NB4 (cell line): ENCODE data around the gene GRAMD2A.

ENCODE experiments used
- MYC ChIP-seq: IDR thresholded peaks from 2 replicates; pipeline ENCODE4 v1.6.1; 2011; ENCODE audit warnings: low read depth, low read length
- POLR2A ChIP-seq: IDR thresholded peaks from 2 replicates; pipeline ENCODE4 v1.6.1; 2011; ENCODE audit warnings: mild to moderate bottlenecking; ENCODE audit not compliant: insufficient read length; ENCODE audit errors: extremely low read depth
- TF ChIP-seq, protein P1 (sequence below): IDR thresholded peaks from one replicate; pipeline ENCODE4 v1.5.1; 2012; ENCODE audit warnings: low read depth, low read length
- TF ChIP-seq, protein P2 (sequence below): IDR thresholded peaks from 2 replicates; pipeline ENCODE4 v1.6.1; 2011; ENCODE audit warnings: low read depth, low read length

DNA sequence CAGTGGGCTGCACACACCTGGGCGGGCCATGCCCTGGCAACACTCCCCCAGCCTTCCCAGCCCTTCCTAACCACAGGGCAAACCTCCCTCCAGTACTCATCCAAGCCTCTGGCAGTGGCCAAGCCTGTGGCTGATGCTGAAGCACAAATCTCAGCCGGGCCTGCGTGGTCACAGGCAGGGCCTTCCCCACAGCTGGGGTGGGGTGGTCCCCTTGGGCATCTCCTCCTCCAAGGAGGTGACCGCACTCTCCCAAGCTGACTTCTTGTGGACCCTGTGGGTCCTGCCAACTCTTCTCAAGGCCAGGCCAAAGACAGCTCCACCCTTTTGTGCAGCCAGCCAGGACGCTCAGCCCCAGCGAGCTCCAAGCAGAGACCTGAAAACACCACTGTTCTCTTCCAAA lies 21.4 kb downstream of the GRAMD2A start:
- TF ChIP-seq, protein P1, sequence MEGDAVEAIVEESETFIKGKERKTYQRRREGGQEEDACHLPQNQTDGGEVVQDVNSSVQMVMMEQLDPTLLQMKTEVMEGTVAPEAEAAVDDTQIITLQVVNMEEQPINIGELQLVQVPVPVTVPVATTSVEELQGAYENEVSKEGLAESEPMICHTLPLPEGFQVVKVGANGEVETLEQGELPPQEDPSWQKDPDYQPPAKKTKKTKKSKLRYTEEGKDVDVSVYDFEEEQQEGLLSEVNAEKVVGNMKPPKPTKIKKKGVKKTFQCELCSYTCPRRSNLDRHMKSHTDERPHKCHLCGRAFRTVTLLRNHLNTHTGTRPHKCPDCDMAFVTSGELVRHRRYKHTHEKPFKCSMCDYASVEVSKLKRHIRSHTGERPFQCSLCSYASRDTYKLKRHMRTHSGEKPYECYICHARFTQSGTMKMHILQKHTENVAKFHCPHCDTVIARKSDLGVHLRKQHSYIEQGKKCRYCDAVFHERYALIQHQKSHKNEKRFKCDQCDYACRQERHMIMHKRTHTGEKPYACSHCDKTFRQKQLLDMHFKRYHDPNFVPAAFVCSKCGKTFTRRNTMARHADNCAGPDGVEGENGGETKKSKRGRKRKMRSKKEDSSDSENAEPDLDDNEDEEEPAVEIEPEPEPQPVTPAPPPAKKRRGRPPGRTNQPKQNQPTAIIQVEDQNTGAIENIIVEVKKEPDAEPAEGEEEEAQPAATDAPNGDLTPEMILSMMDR, result no peak
- TF ChIP-seq, protein P2, sequence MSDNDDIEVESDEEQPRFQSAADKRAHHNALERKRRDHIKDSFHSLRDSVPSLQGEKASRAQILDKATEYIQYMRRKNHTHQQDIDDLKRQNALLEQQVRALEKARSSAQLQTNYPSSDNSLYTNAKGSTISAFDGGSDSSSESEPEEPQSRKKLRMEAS, result no peak
- TF ChIP-seq MYC, result no peak
- no peak for TF ChIP-seq POLR2A
